Liver (tissue), 9 donors: ENCODE results near the gene IFT27. TPM values are rescaled to one million over a fixed set of nuclear protein-coding genes. Genes with fewer than 3 reads are reported as not detected.

Experiments
- DNase-seq: peaks from one replicate; pipeline ENCODE4 v3.0.0-alpha.2; 2017; ENCODE audit warnings: low spot score
- H3K27ac ChIP-seq, 2 donors: one replicate each; pipeline ENCODE4 v1.7.0; 2013; ENCODE audit warnings: inconsistent platforms in 2 of 2, low read length in 2 of 2, control low read depth in 1 of 2, low read depth in 1 of 2, mild to moderate bottlenecking in 1 of 2
- H3K27me3 ChIP-seq, 4 donors: one replicate each; pipeline versions ENCODE4 v1.6.1 to v1.7.0; 2013; ENCODE audit warnings: low read length in 3 of 4, inconsistent platforms in 1 of 4, mild to moderate bottlenecking in 1 of 4, moderate library complexity in 1 of 4; ENCODE audit not compliant: control insufficient read depth in 4 of 4, insufficient read depth in 4 of 4
- H3K36me3 ChIP-seq, 4 donors: one replicate each; pipeline versions ENCODE4 v1.6.1 to v1.7.0; 2013; ENCODE audit warnings: low read length in 3 of 4, mild to moderate bottlenecking in 3 of 4, low read depth in 1 of 4, moderate library complexity in 1 of 4; ENCODE audit not compliant: control insufficient read depth in 4 of 4, insufficient read depth in 3 of 4
- H3K4me1 ChIP-seq, 4 donors: one replicate each; pipeline versions ENCODE4 v1.6.1 to v1.7.0; 2013; ENCODE audit warnings: low read length in 3 of 4, mild to moderate bottlenecking in 3 of 4, moderate library complexity in 1 of 4; ENCODE audit not compliant: control insufficient read depth in 4 of 4, insufficient read depth in 4 of 4
- H3K4me3 ChIP-seq, 3 donors: one replicate each; pipeline versions ENCODE4 v1.6.1 to v1.7.0; 2013; ENCODE audit warnings: low read length in 3 of 3, control low read depth in 1 of 3, low read depth in 1 of 3, mild to moderate bottlenecking in 1 of 3
- H3K9ac ChIP-seq, 2 donors: one replicate each; pipeline ENCODE4 v1.7.0; 2013; ENCODE audit warnings: low read length in 2 of 2, mild to moderate bottlenecking in 2 of 2, moderate library complexity in 2 of 2, control low read depth in 1 of 2, low read depth in 1 of 2
- H3K9me3 ChIP-seq, 4 donors: one replicate each; pipeline versions ENCODE4 v1.6.1 to v1.7.0; 2013; ENCODE audit warnings: low read length in 3 of 4; ENCODE audit not compliant: control insufficient read depth in 4 of 4
- CTCF ChIP-seq: fragments of 150-350 bp; IDR thresholded peaks from 2 replicates; pipeline ENCODE4 v1.5.1; 2017; ENCODE audit warnings: improper control_type of control experiment, low read depth, low read length; ENCODE audit not compliant: missing input control
- EGR1 ChIP-seq, 2 donors: IDR thresholded peaks; 2 replicates each; pipeline ENCODE4 v1.6.1; 2016 to 2018; ENCODE audit warnings: antibody characterized with exemption in 2 of 2, low read depth in 2 of 2
- FOXA2 ChIP-seq: IDR thresholded peaks from 2 replicates; pipeline ENCODE4 v1.6.1; 2016; ENCODE audit warnings: antibody characterized with exemption
- GABPA ChIP-seq, 2 donors: IDR thresholded peaks in 1 of 2; conservative IDR thresholded peaks in 1 of 2; 2 replicates each; pipeline ENCODE4 v1.6.1; 2016; ENCODE audit warnings: antibody characterized with exemption in 2 of 2, mild to moderate bottlenecking in 1 of 2, moderate library complexity in 1 of 2
- HNF4A ChIP-seq, 2 donors: conservative IDR thresholded peaks; 2 replicates each; pipeline ENCODE4 v1.6.1; 2016; ENCODE audit warnings: antibody characterized with exemption in 2 of 2, mild to moderate bottlenecking in 2 of 2
- HNF4G ChIP-seq: IDR thresholded peaks from 2 replicates; pipeline ENCODE4 v1.6.1; 2016; ENCODE audit warnings: antibody characterized with exemption
- MAX ChIP-seq: IDR thresholded peaks from 2 replicates; pipeline ENCODE4 v1.6.1; 2016; ENCODE audit warnings: antibody characterized with exemption
- NR2F2 ChIP-seq: IDR thresholded peaks from 2 replicates; pipeline ENCODE4 v1.6.1; 2016; ENCODE audit warnings: antibody characterized with exemption
- RAD21 ChIP-seq, 2 donors: IDR thresholded peaks; 2 replicates each; pipeline ENCODE4 v1.6.1; 2016; ENCODE audit warnings: antibody characterized with exemption in 2 of 2, mild to moderate bottlenecking in 2 of 2
- REST ChIP-seq: IDR thresholded peaks from 2 replicates; pipeline ENCODE4 v1.6.1; 2016; ENCODE audit warnings: antibody characterized with exemption, mild to moderate bottlenecking
- TAF1 ChIP-seq: conservative IDR thresholded peaks from 2 replicates; pipeline ENCODE4 v1.6.1; 2016; ENCODE audit warnings: antibody characterized with exemption, mild to moderate bottlenecking
- YY1 ChIP-seq: IDR thresholded peaks from 2 replicates; pipeline ENCODE4 v1.6.1; 2016; ENCODE audit warnings: antibody characterized with exemption, mild to moderate bottlenecking
- ZBTB33 ChIP-seq: IDR thresholded peaks from 2 replicates; pipeline ENCODE4 v1.6.1; 2016; ENCODE audit warnings: antibody characterized with exemption
- WGBS: extraction: QIAGEN DNeasy Blood & Tissue Kit; methylation state at CpG from one replicate; pipeline ENCODE4 v1.1.7; 2013; 5-methylcytosine and 5-hydroxymethylcytosine counted together
- polyA plus RNA-seq, 2 donors: library from polyadenylated mRNA; stranded (reverse) in 1 of 2; unstranded in 1 of 2; fragments of 200-250 nt in 1 of 2; fragments of >200 nt in 1 of 2; fragmentation: Nextera tagmentation in 1 of 2; extraction: Ambion mirVana in 1 of 2; gene quantifications; one replicate each; pipeline versions ENCODE4 v1.2.1 to v1.2.3, GENCODE V29; 2013 to 2015
- total RNA-seq, 2 donors: library from RNA; depleted of rRNA; stranded (reverse); fragments of >200 nt; gene quantifications; one replicate each; pipeline ENCODE4 v1.2.3, GENCODE V29; 2014
- donor health status: healthy.
- donor health status: healthy.
- donor health status: healthy.
- donor health status: healthy.
- donor health status: healthy.

The IFT27 gene
- total and polyA plus RNA-seq, 4 donors, result 7.2 to 12.4 (median 9.6) TPM

GRCh38 chr22:36824655-36825054 is 48.7 kb upstream of the IFT27 start:
- H3K9ac ChIP-seq, result no peak overlapping the region
- no peaks in the 10 kb centered on the region for H3K9me3 ChIP-seq
- no peak overlapping the region for H3K27ac ChIP-seq
- TF ChIP-seq ZBTB33 (no peak), EGR1 (IDR thresholded peaks at IDR 0.05; ENCODE audit: low read depth in 2 of 2) (no peak), FOXA2 (no peak), RAD21 (IDR thresholded peaks at IDR 0.05) (no peak), HNF4G (no peak), GABPA (IDR thresholded peaks at IDR 0.05 in 1 of 2, conservative IDR thresholded peaks at IDR 0.05 in 1 of 2) (no peak)
- H3K4me3 ChIP-seq, result no peak overlapping the region
- H3K36me3 ChIP-seq, result no peaks in the 10 kb centered on the region
- 93% methylated on average over 2 of the region's 2 CpGs for WGBS
- peaks cover 0 to 2% (median 0%) of the 10 kb centered on the region in 4 donors for H3K27me3 ChIP-seq
- no peaks in the 10 kb centered on the region for H3K4me1 ChIP-seq
- DNase-seq, result no peak

- H3K27me3 ChIP-seq, result peaks cover 0 to 5% (median 3%) of the 10 kb centered on the region in 4 donors
- no peaks in the 10 kb centered on the region for H3K9me3 ChIP-seq
- H3K9ac ChIP-seq, result no peak overlapping the region
- DNase-seq, result no peak
- TF ChIP-seq YY1, result no peak
- no peak for TF ChIP-seq NR2F2
- TF ChIP-seq RAD21 (IDR thresholded peaks at IDR 0.05), result no peak
- no peak for TF ChIP-seq FOXA2
- TF ChIP-seq TAF1, result no peak
- no peak for TF ChIP-seq HNF4G
- no peak for TF ChIP-seq EGR1 (IDR thresholded peaks at IDR 0.05; ENCODE audit: low read depth in 2 of 2)
- no peak for TF ChIP-seq REST
- no peak for TF ChIP-seq HNF4A (conservative IDR thresholded peaks at IDR 0.05)
- no peak for TF ChIP-seq MAX
- no peak for TF ChIP-seq CTCF
- no peak overlapping the region for H3K27ac ChIP-seq
- no peak overlapping the region for H3K4me3 ChIP-seq
- no peaks in the 10 kb centered on the region for H3K4me1 ChIP-seq
- H3K36me3 ChIP-seq, result no peaks in the 10 kb centered on the region
- WGBS, result 53% methylated on average over 17 of the region's 17 CpGs
Observed at GRCh38 chr22:36823186-36823839, 47.4 kb upstream of the IFT27 start.
